ENCODE results near the gene LAMA3.

DNA sequence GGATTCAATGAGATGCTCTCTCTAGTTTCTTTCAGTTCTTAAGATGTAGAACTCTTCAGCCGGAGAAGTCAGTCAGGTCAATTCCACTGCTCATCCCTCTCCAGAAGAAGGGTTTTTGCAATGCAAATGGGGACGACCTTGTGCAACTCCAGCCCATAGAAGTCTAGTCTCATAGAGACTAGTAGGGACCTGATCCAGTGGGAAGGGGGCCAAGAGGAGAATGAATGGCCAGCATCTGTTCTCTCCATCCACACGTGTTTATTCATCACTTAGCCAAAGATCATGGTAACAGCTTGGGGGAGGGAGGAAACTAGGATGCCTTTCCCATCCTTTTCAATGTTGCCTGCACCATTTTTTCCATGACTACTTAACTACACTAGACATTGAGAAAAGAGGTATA lies 120.2 kb downstream of the LAMA3 start:
- TF ChIP-seq, protein P1, sequence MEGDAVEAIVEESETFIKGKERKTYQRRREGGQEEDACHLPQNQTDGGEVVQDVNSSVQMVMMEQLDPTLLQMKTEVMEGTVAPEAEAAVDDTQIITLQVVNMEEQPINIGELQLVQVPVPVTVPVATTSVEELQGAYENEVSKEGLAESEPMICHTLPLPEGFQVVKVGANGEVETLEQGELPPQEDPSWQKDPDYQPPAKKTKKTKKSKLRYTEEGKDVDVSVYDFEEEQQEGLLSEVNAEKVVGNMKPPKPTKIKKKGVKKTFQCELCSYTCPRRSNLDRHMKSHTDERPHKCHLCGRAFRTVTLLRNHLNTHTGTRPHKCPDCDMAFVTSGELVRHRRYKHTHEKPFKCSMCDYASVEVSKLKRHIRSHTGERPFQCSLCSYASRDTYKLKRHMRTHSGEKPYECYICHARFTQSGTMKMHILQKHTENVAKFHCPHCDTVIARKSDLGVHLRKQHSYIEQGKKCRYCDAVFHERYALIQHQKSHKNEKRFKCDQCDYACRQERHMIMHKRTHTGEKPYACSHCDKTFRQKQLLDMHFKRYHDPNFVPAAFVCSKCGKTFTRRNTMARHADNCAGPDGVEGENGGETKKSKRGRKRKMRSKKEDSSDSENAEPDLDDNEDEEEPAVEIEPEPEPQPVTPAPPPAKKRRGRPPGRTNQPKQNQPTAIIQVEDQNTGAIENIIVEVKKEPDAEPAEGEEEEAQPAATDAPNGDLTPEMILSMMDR (IDR thresholded peaks at IDR 0.05): no peak
- no peak for TF ChIP-seq POLR2A (IDR thresholded peaks at IDR 0.05)
